Hematopoietic multipotent progenitor cell treated with erythropoietin and hydrocortisone succinate and interleukin-3 and kit ligand, for 6 days (in vitro differentiated cells): Measurements from ENCODE around the gene NPFFR1.

ENCODE experiments used
- DNase-seq: peaks from one replicate; pipeline ENCODE4 v3.0.0-alpha.2; 2015

The NPFFR1 gene, protein sequence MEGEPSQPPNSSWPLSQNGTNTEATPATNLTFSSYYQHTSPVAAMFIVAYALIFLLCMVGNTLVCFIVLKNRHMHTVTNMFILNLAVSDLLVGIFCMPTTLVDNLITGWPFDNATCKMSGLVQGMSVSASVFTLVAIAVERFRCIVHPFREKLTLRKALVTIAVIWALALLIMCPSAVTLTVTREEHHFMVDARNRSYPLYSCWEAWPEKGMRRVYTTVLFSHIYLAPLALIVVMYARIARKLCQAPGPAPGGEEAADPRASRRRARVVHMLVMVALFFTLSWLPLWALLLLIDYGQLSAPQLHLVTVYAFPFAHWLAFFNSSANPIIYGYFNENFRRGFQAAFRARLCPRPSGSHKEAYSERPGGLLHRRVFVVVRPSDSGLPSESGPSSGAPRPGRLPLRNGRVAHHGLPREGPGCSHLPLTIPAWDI

GRCh38 chr10:70283445-70284399, at the start of gene NPFFR1:
Gene NPFFR1 (minus strand): TSS chr10:70284004. CDS start chr10:70283676, 328 bp downstream.
- DNase-seq: no peak

DNA sequence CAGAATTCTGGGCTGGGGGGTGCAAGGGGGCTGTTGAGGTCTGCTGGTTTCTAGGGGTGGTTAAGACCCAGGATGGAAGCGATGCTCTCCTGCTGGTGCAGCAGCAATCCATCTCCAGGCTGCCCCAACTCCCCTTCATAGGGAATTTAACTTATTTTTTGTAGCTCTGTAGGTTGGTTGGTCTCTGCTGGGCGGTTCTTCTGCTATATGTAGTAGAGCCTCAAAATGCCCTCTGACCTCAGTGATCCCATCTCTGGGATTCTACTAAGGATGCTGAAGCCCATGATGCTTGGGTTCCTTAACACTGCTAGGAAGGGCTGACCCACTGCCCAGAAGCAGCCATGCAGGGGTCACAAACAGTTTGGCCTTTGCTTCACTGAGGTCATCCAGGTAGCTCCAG, 49.5 kb upstream of the NPFFR1 start:
- DNase-seq: no peak

- DNase-seq: peak; percentile 98
Measured at GRCh38 chr10:70331486-70332268, 47.9 kb upstream of the NPFFR1 start.

DNA sequence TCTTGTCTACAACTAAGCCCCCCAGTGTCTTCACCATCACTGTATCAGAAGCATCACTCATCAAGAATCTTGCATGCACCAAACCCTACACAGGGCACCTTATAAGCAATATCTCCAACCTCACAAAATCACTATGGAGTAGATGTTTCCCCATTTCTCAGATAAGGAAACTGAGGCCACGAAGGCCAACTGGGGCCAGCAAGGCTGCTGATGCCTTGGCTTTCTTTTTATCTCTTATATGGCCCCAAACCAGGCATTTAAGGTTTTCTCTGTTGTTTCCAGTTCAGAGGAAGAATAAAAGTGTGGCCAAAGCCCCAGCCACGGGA, 47.3 kb upstream of the NPFFR1 start:
- DNase-seq: no peak

- DNase-seq: no peak
Measured at GRCh38 chr10:70330671-70331070, 46.9 kb upstream of the NPFFR1 start.

GRCh38 chr10:70328967-70329366, 45.2 kb upstream of the NPFFR1 start:
- DNase-seq: no peak

GRCh38 chr10:70328018-70328417, 44.2 kb upstream of the NPFFR1 start:
- DNase-seq: no peak

DNA sequence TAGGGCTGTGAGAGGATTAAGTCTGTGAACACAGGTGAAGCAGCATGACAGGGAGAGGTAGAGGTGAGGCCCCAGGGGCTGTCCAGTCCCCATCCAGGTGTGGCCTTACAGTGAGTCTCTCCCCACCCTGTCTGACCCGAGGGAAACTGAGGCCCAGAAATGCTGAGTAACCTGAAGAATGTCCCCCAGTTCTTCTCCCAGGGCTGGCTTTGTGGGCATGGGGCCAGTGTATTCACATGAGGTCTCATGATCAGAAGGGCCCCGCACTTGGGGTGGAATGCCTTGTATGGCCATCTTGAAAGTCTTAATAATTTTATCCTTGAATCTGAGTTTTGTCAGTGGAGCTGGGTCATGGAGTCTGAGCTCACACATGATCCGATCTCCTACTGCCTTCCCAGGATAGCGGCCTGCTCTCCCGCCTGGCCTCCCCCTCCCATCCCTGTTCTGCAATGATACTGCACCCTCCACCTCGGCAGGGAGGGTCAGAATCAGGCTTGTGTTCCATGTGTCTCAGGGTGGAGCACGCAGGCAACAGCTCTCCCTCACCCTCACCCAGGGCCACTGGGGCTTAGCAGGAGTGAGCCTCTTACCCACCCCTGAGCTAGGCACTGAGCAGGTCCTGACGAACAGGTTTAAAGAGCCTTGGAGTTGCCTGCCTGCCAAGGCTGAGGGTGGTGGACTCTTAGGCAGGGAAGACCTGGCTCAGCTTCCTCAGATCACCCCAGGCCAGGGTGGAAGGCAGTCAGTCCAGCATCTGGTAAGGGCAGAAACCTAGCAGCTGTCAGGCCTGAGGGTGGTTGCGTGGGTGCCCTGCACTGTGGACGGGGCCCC, 41.4 kb upstream of the NPFFR1 start:
- no peak for DNase-seq

GRCh38 chr10:70324339-70324861, 40.6 kb upstream of the NPFFR1 start:
- DNase-seq: no peak

DNA sequence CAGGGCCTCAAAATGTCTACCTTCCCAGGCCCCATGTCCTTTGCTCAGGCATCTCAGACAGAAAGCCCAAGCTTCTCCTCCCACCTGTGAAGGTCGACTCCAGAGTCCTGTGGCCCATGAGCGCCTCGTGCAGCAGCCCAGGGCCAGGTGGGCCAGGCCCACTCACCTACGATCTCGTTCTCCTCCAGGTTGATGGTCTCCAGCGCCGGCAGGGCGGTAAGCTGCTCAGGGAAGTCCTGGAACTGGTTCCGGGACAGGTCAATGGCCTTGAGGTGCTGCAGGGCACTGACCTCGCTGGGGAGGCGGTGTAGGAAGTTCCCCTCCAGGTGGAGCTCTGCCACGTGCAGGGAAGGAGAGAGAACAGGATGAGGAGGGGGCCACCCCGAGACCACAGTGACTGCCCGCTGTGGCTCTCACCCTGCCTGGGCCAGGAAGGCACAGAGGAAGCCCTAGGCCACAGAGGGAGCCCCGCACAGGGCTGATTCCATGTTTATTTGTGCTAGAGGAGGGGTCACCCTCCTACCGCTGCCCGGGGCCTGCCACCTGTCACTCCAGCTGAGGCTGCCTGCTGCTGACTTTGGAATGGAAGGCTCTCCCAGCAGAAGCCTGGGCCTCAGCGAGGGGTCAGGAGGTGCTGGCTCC, 40.0 kb upstream of the NPFFR1 start:
- DNase-seq: no peak

GRCh38 chr10:70323138-70323696, 39.4 kb upstream of the NPFFR1 start:
- DNase-seq: no peak

DNA sequence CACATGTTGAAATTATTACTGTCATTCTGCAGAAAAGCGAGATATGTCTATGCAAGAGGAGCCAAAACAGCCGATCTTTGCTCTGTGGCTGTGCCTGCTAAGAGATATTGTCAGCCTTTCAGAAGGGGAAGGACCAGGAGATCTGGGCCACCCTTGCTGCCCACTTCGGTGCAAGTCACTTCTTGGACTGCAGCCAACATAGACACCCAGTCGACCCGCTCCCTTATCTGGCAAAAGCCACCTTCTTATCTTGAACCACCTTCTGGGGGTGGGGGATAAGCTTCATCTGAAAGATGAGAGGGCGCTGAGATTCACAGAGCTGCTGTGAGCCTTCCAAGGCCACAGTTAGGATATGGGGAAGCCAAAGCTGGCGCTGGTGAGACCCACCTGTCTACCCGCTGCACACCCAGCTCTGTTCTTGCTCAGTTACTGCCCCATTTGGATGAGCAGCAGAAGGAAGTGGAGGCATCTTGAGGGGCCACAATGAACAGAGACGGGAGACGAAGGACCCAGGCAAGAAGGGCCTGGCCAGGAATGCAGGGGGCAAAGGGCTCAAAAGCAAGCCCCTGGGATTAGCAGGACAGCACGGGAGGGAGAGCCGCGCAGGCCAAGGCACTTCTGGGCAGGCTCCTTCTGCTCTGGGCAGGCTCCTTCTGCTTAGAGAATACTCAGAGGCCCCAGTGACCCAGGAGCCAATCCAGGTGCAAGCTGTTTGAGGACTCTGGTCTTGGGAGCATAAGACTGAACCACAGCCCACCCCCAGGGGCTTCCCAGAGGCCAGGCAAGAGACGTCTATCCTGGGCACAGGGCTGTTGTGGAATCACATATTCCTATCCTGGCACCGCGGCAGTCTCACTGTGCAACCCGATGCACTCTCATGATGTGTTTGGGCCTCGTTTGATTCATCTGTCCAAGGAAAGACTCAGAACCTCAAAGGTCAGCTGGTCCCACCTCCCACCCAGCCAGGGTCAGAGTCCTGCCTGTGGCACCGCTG, 38.4 kb upstream of the NPFFR1 start:
- DNase-seq: peak; percentile 95

GRCh38 chr10:70321233-70321632, 37.4 kb upstream of the NPFFR1 start:
- DNase-seq: no peak

- no peak for DNase-seq
Measured at GRCh38 chr10:70320751-70321150, 36.9 kb upstream of the NPFFR1 start.

- no peak for DNase-seq
Measured at GRCh38 chr10:70319824-70320223, 36.0 kb upstream of the NPFFR1 start.

GRCh38 chr10:70319183-70319582, 35.4 kb upstream of the NPFFR1 start:
- no peak for DNase-seq

GRCh38 chr10:70317943-70318318, 34.1 kb upstream of the NPFFR1 start:
- DNase-seq: no peak

- no peak for DNase-seq
Measured at GRCh38 chr10:70317272-70317942, 33.6 kb upstream of the NPFFR1 start.

- no peak for DNase-seq
Measured at GRCh38 chr10:70315815-70316214, 32.0 kb upstream of the NPFFR1 start.
